Measurements from ENCODE around the gene PLEK.
"Not testable (repeated sequence)": the region's sequence is repeated elsewhere in the genome, so short reads cannot be mapped to it uniquely, and the experiment has no call there.

PLEK gene

GRCh38 chr2:68368654-68369336, 3.7 kb downstream of the PLEK start:
- Mint-ChIP-seq H3K36me3 (peaks cover 27% of the 10 kb centered on the region), H3K4me1 (peaks cover 79% of the 10 kb centered on the region), H3K4me3 (peak overlapping the region; percentile 91), H3K27ac (peak overlapping the region; percentile 98), H3K9me3 (no peaks in the 10 kb centered on the region)
- ATAC-seq = peak; percentile 19
- no peak for DNase-seq (ENCODE audit: low spot score in 2 of 2)

- Mint-ChIP-seq H3K9me3 (no peaks in the 10 kb centered on the region), H3K27ac (peak overlapping the region; percentile 98), H3K36me3 (peaks cover 27% of the 10 kb centered on the region), H3K4me3 (peak overlapping the region; percentile 91), H3K4me1 (peaks cover 78% of the 10 kb centered on the region)
- no peak for DNase-seq (ENCODE audit: low spot score in 2 of 2)
- ATAC-seq = no peak
Measured at GRCh38 chr2:68369337-68369734, 4.3 kb downstream of the PLEK start.

- ATAC-seq (no peak), DNase-seq (ENCODE audit: low spot score in 2 of 2) (no peak)
- Mint-ChIP-seq H3K4me1 (peaks cover 81% of the 10 kb centered on the region), H3K9me3 (no peaks in the 10 kb centered on the region), H3K27ac (peak overlapping the region; percentile 98), H3K4me3 (peak overlapping the region; percentile 54), H3K36me3 (peaks cover 27% of the 10 kb centered on the region)
Measured at GRCh38 chr2:68371138-68371537, 6.1 kb downstream of the PLEK start.

DNA sequence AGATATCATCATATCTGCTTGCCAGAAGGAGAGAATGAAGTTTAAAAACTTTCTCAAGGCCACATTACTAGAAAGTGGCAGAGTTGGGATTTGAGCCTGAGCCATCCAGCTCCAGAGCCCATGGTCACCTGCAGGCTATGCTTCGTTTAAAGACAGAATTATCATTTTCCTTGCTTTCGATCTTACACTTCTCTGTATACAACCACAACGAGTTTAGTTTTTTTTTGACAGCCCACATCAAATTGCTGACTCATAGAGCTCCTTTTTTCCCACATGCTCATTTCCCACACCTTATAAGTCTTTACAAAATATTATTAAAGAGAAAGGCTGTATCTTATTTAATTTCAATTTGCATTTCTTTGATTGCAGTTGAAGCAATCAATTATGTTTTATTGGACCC, 6.5 kb downstream of the PLEK start:
- ATAC-seq (peak; percentile 62), DNase-seq (ENCODE audit: low spot score in 2 of 2) (no peak)
- Mint-ChIP-seq H3K9me3 (no peaks in the 10 kb centered on the region), H3K36me3 (peaks cover 27% of the 10 kb centered on the region), H3K27ac (peak overlapping the region; percentile 79), H3K4me1 (peaks cover 82% of the 10 kb centered on the region), H3K4me3 (peak overlapping the region; percentile 54)

DNA sequence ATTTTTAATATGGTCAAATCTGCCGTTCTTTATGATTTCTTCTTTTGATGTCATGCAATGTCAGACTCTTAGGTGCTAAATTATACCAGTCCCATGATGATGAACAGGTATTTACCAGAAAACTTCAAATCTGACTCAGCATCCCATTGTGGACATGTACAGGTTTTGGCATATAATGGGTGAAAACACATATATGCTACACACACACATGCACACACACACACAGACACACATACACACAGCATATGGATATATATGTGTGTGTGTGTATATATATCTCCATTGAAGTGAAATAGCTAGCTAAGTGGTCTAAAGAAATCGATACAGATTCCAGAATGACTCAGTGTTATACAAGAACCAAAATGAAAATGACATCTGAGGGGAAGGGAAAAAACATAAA, 7.4 kb downstream of the PLEK start:
- ATAC-seq (peak; percentile 59), DNase-seq (ENCODE audit: low spot score in 2 of 2) (no peak)
- Mint-ChIP-seq H3K36me3 (peaks cover 27% of the 10 kb centered on the region), H3K4me1 (peaks cover 87% of the 10 kb centered on the region), H3K27ac (peak overlapping the region; percentile 79), H3K9me3 (no peaks in the 10 kb centered on the region), H3K4me3 (peak overlapping the region; percentile 54)

- peaks cover 85% of the 10 kb centered on the region for H3K4me1 Mint-ChIP-seq
- no peak overlapping the region for H3K27ac Mint-ChIP-seq
- peak overlapping the region; percentile 28 for H3K4me3 Mint-ChIP-seq
- H3K9me3 Mint-ChIP-seq = no peaks in the 10 kb centered on the region
- DNase-seq (ENCODE audit: low spot score in 2 of 2) = no peak
- H3K36me3 Mint-ChIP-seq = peaks cover 20% of the 10 kb centered on the region
- ATAC-seq = no peak
Measured at GRCh38 chr2:68374184-68374583, 9.1 kb downstream of the PLEK start.

- Mint-ChIP-seq H3K27ac (peak overlapping the region; percentile 44), H3K36me3 (peaks cover 31% of the 10 kb centered on the region), H3K4me3 (peak overlapping the region; percentile 28), H3K9me3 (no peaks in the 10 kb centered on the region), H3K4me1 (peaks cover 88% of the 10 kb centered on the region)
- no peak for ATAC-seq
- no peak for DNase-seq (ENCODE audit: low spot score in 2 of 2)
Measured at GRCh38 chr2:68375582-68375981, 10.5 kb downstream of the PLEK start.

DNA sequence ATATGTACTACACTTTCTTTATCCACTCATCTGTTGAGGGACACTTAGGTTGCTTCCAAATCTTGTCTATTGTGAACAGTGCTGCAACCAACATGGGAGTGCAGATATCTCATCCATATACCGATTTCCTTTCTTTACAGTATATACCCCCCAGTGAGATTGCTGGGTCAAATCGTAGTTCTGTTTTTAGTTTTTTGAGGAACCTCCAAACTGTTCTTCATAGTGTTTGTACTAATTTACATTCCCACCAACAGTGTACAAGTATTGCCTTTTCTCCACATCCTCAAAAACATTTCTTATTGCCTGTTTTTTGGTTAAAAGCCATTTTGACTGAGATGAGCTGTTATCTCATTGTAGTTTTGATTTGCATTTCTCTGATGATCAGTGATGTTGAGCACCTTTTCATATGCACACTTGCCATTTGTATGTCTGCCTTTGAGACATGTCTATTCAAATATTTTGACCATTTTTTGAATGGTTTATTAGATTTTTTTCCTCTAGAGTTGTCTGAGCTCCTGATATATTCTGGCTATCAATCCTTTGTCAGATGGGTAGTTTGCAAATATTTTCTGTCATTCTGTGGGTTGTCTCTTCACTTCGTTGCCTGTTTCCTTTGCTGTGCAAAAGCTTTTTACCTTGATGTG, 12.2 kb downstream of the PLEK start:
- Mint-ChIP-seq H3K36me3 (peaks cover 37% of the 10 kb centered on the region), H3K9me3 (no peaks in the 10 kb centered on the region), H3K4me3 (peak overlapping the region; percentile 50), H3K27ac (peak overlapping the region; percentile 13), H3K4me1 (peaks cover 82% of the 10 kb centered on the region)
- DNase-seq (ENCODE audit: low spot score in 2 of 2) = no peak
- ATAC-seq = no peak

DNA sequence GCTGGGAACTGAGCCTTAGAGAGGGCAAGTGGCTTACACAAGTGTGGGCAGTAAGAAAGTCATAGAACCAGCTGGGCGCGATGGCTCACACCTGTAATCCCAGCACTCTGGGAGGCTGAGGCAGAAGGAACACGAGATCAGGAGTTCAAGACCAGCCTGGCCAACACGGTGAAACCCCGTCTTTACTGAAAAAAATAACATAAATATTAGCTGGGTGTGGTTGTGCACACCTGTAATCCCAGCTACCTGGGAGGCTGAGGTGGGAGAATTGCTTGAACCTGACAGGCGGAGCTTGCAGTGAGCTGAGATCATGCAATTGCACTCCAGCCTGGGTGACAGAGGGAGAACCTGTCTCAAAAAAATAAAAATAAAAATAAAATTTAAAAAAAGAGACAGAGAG, 13.7 kb downstream of the PLEK start:
- not testable (repeated sequence) for ATAC-seq; DNase-seq (ENCODE audit: low spot score in 2 of 2); H3K9me3 Mint-ChIP-seq
- Mint-ChIP-seq H3K4me3 (peak overlapping the region; percentile 67), H3K27ac (peak overlapping the region; percentile 84), H3K36me3 (peaks cover 48% of the 10 kb centered on the region), H3K4me1 (peaks cover 87% of the 10 kb centered on the region)

GRCh38 chr2:68379184-68379708, 14.2 kb downstream of the PLEK start:
- Mint-ChIP-seq H3K36me3 (peaks cover 52% of the 10 kb centered on the region), H3K9me3 (no peaks in the 10 kb centered on the region), H3K4me1 (peaks cover 87% of the 10 kb centered on the region), H3K27ac (peak overlapping the region; percentile 84), H3K4me3 (peak overlapping the region; percentile 67)
- DNase-seq (ENCODE audit: low spot score in 2 of 2) (peak in 1 of 2 donors; percentile 70), ATAC-seq (peak; percentile 92)

- peaks cover 88% of the 10 kb centered on the region for H3K36me3 Mint-ChIP-seq
- DNase-seq (ENCODE audit: low spot score in 2 of 2) = no peak
- H3K4me3 Mint-ChIP-seq = no peak overlapping the region
- H3K9me3 Mint-ChIP-seq = no peaks in the 10 kb centered on the region
- ATAC-seq = no peak
- H3K4me1 Mint-ChIP-seq = peaks cover 87% of the 10 kb centered on the region
- H3K27ac Mint-ChIP-seq = peak overlapping the region; percentile 12
Measured at GRCh38 chr2:68383778-68384177, 18.7 kb downstream of the PLEK start.

GRCh38 chr2:68384485-68385107, 19.5 kb downstream of the PLEK start:
- peaks cover 91% of the 10 kb centered on the region for H3K36me3 Mint-ChIP-seq
- peak overlapping the region; percentile 19 for H3K27ac Mint-ChIP-seq
- H3K4me1 Mint-ChIP-seq = peaks cover 89% of the 10 kb centered on the region
- DNase-seq (ENCODE audit: low spot score in 2 of 2) (no peak), ATAC-seq (no peak)
- no peak overlapping the region for H3K4me3 Mint-ChIP-seq
- no peaks in the 10 kb centered on the region for H3K9me3 Mint-ChIP-seq

- peaks cover 87% of the 10 kb centered on the region for H3K36me3 Mint-ChIP-seq
- no peaks in the 10 kb centered on the region for H3K9me3 Mint-ChIP-seq
- DNase-seq (ENCODE audit: low spot score in 2 of 2) = peak in 1 of 2 donors; percentile 73
- peak overlapping the region; percentile 5 for H3K27ac Mint-ChIP-seq
- peak overlapping the region; percentile 28 for H3K4me3 Mint-ChIP-seq
- peak; percentile 93 for ATAC-seq
- peaks cover 81% of the 10 kb centered on the region for H3K4me1 Mint-ChIP-seq
Measured at GRCh38 chr2:68385220-68385906, 20.3 kb downstream of the PLEK start.

- Mint-ChIP-seq H3K4me1 (peaks cover 77% of the 10 kb centered on the region), H3K36me3 (peaks cover 87% of the 10 kb centered on the region), H3K4me3 (peak overlapping the region; percentile 28), H3K9me3 (no peaks in the 10 kb centered on the region), H3K27ac (peak overlapping the region; percentile 92)
- DNase-seq (ENCODE audit: low spot score in 2 of 2) (no peak), ATAC-seq (no peak)
Measured at GRCh38 chr2:68385907-68386287, 20.8 kb downstream of the PLEK start.

DNA sequence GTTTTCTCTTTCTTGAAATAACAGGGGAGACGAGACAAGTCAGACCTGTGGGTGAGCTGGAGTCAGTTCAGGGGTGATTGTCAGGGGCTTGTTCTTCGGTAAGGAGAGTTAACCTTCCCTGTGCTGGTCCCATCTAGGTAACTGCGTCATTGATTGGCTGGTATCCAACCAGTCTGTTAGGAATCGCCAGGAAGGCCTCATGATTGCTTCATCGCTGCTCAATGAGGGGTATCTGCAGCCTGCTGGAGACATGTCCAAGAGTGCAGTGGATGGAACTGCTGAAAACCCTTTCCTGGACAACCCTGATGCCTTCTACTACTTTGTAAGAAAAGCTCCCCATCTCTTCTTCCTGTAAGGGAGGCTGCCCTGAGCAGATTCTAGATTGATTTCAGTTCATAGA, 21.3 kb downstream of the PLEK start:
- DNase-seq (ENCODE audit: low spot score in 2 of 2) = no peak
- H3K4me1 Mint-ChIP-seq = peaks cover 78% of the 10 kb centered on the region
- H3K4me3 Mint-ChIP-seq = peak overlapping the region; percentile 9

More for the DNA sequence above, 21.3 kb downstream of the PLEK start:
- ATAC-seq = no peak
- H3K36me3 Mint-ChIP-seq = peaks cover 87% of the 10 kb centered on the region
- H3K9me3 Mint-ChIP-seq = no peaks in the 10 kb centered on the region
- H3K27ac Mint-ChIP-seq = peak overlapping the region; percentile 92
